ENCODE data around the gene SDHAF4. TPM values are rescaled to one million over a fixed set of nuclear protein-coding genes. Genes with fewer than 3 reads are reported as not detected.
A peak's percentile ranks its signal among the peaks of the same experiment; 100 is the strongest.
"Not testable (repeated sequence)": the region's sequence is repeated elsewhere in the genome, so short reads cannot be mapped to it uniquely, and the experiment has no call there.

The SDHAF4 gene
- total RNA-seq, 1 donor from 2014 or later = 11.8 TPM

DNA sequence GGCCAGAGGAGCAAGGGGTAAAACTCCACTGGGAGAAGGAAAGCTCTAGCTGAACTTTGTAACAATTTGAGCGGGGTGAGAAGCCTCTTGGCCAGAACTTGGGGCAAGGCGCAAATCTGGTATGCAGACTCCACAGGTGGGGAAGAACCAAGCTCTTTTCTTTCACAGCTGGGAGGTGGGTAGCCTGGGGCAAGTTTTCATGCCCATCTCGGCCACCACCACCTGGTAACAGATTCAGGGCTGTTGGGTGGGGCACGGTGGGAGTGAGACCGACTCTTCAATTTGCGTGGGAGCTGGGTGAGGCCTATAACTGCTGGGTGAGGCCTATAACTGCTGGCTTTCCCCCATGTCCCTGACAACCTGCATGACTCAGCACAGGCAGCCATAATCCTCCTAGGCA, 37.5 kb downstream of the SDHAF4 start:
- Mint-ChIP-seq H3K27me3 (ENCODE audit: insufficient read depth) (no peaks in the 10 kb centered on the region), H3K9me3 (peaks cover 9% of the 10 kb centered on the region), H3K4me1 (ENCODE audit: low read depth) (peaks cover 38% of the 10 kb centered on the region), H3K4me3 (no peak overlapping the region), H3K36me3 (ENCODE audit: low read depth) (peaks cover 12% of the 10 kb centered on the region), H3K27ac (no peak overlapping the region)
- DNase-seq (ENCODE audit: low spot score) = no peak
- intact Hi-C loops (cut with micrococcal nuclease) = no loop called here

DNA sequence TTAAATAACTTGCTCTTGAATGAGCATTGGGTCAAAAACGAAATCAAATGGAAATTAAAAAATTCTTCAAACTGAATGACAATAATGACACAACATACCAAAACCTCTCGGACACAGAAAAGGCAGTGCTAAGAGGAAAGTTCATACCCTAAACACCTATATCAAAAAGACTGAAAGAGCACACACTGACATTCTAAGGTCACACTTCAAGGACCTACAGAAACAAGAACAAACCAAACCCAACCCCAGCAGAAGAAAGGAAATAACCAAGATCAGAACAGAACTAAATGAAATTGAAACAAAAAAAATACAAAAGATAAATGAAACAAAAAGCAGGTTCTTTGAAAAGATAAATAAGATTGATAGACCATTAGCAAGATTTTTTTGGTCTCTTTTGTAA, 40.6 kb downstream of the SDHAF4 start:
- Mint-ChIP-seq H3K27ac (peak overlapping the region; percentile 75), H3K4me3 (peak overlapping the region; percentile 11), H3K4me1 (ENCODE audit: low read depth) (peaks cover 28% of the 10 kb centered on the region), H3K36me3 (ENCODE audit: low read depth) (peaks cover 12% of the 10 kb centered on the region)
- not testable (repeated sequence) for DNase-seq (ENCODE audit: low spot score); H3K27me3 Mint-ChIP-seq (ENCODE audit: insufficient read depth); H3K9me3 Mint-ChIP-seq
- intact Hi-C loops (cut with micrococcal nuclease) = loop anchor here (5.0 kb wide), 1 partner anchor 60 kb away; the partner anchor contains the start of gene SMAP1

DNA sequence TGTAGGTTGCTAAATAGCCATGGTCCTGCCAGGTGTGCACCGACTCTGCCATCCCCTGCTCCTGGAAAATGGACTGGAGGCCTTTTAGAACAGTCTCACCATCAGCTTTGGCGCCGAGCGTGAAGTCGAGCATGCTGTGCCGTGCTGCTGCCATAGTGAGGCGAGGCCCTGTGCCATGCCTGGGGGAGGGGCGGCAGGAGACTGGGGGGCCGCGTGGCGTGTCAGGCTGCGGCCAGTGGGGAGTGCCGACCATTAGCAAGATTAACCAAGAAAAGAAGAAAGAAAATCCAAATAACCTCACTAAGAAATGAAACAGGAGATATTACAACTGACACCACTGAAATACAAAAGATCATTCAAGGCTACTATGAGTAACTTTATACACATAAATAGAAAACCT, 42.5 kb downstream of the SDHAF4 start:
- Mint-ChIP-seq H3K36me3 (ENCODE audit: low read depth) (peaks cover 12% of the 10 kb centered on the region), H3K27me3 (ENCODE audit: insufficient read depth) (peaks cover 11% of the 10 kb centered on the region), H3K4me1 (ENCODE audit: low read depth) (peaks cover 28% of the 10 kb centered on the region)
- not testable (repeated sequence) for H3K4me3 Mint-ChIP-seq; H3K9me3 Mint-ChIP-seq; DNase-seq (ENCODE audit: low spot score); H3K27ac Mint-ChIP-seq
- intact Hi-C loops (cut with micrococcal nuclease) = loop anchor here (5.0 kb wide), 1 partner anchor 58 kb away; the partner anchor contains the start of gene SMAP1

DNA sequence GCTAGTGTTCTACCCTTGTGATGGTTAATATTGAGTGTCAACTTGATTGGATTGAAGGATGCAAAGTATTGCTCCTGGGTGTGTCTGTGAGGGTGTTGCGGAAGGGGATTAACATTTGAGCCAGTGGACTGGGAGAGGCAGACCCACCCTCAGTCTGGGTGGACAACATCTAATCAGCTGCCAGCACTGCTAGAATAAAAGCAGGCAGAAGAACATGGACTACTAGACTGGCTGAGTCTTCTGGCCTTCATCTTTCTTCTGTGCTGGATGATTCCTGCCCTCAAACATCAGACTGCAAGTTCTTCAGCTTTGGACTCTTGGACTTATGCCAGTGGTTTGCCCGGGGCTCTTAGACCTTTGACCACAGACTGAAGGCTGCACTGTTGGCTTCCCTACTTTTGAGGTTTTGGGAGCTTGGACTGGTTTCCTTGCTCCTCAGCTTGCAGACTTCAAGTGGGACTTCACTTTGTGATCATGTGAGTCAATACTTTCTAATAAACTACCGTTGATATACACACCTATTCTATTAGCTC, 50.1 kb downstream of the SDHAF4 start:
- intact Hi-C loops (cut with micrococcal nuclease) = no loop called here
- peaks cover 7% of the 10 kb centered on the region for H3K27me3 Mint-ChIP-seq (ENCODE audit: insufficient read depth)
- no peaks in the 10 kb centered on the region for H3K4me1 Mint-ChIP-seq (ENCODE audit: low read depth)
- peaks cover 2% of the 10 kb centered on the region for H3K36me3 Mint-ChIP-seq (ENCODE audit: low read depth)
- H3K4me3 Mint-ChIP-seq = no peak overlapping the region
- H3K9me3 Mint-ChIP-seq = no peaks in the 10 kb centered on the region
- no peak overlapping the region for H3K27ac Mint-ChIP-seq
- DNase-seq (ENCODE audit: low spot score) = no peak

DNA sequence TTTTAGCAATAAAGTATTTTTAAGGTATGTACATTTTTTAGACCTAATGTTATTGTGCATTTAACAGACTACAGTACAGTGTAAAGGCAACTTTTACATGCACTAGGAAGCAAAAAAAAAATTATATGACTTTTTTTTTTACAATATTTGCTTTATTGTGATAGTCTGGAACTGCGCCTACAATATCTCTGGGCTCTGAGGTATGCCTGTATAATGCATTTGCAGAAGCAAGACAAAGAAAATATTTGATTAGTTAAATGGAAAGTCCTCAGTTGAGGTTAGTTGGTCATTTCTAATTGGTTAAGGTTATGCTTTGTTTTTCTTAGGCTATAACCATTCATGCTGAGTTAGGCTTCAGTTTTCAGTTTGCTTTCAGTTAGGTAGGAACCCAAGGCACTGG, 54.0 kb downstream of the SDHAF4 start:
- H3K4me1 Mint-ChIP-seq (ENCODE audit: low read depth) = no peaks in the 10 kb centered on the region
- intact Hi-C loops (cut with micrococcal nuclease) = no loop called here
- H3K27me3 Mint-ChIP-seq (ENCODE audit: insufficient read depth) = peaks cover 11% of the 10 kb centered on the region
- no peak overlapping the region for H3K27ac Mint-ChIP-seq
- H3K36me3 Mint-ChIP-seq (ENCODE audit: low read depth) = peaks cover 2% of the 10 kb centered on the region
- no peak for DNase-seq (ENCODE audit: low spot score)
- no peaks in the 10 kb centered on the region for H3K9me3 Mint-ChIP-seq
- no peak overlapping the region for H3K4me3 Mint-ChIP-seq

DNA sequence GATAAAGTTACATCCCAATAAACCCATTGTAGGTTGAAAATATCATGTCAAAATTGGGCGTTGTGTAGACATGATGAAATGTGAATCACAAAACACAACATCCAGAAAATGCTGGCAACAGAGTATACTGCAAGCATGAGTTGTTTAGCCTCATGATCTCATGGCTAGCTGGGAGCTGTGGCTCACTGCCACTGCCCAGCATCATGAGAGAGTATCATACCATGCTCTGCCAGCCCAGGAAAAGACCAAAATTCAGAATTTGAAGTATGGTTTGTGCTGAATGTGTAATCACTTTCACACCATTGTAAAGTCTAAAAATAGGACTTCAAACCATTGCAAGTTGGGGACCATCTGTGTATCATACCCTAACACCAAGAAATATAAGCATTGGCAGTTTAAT, 55.7 kb downstream of the SDHAF4 start:
- H3K4me3 Mint-ChIP-seq = no peak overlapping the region
- no peak overlapping the region for H3K27ac Mint-ChIP-seq
- no peak for DNase-seq (ENCODE audit: low spot score)
- H3K36me3 Mint-ChIP-seq (ENCODE audit: low read depth) = no peaks in the 10 kb centered on the region
- no peaks in the 10 kb centered on the region for H3K9me3 Mint-ChIP-seq
- H3K4me1 Mint-ChIP-seq (ENCODE audit: low read depth) = no peaks in the 10 kb centered on the region
- intact Hi-C loops (cut with micrococcal nuclease) = no loop called here
- H3K27me3 Mint-ChIP-seq (ENCODE audit: insufficient read depth) = peaks cover 8% of the 10 kb centered on the region

DNA sequence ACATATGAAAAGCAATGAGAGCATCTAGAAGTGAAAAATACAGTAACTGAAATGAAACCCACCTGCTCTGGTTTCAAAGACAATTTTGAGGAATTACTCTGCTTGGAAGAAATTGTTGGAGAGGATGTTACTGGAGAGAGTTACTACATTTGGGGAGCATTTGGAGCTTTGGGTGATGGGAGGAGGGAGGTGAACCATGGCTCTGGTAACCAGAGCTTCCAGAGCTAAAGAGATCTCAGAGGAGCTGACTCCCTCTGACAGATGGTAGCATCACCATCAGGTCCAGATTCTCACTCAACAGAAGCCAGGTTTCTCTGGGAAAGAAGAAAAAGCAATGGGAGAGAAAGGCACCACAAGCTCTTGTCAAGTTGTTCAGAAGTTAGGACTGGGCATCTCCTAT, 58.7 kb downstream of the SDHAF4 start:
- peaks cover 15% of the 10 kb centered on the region for H3K27me3 Mint-ChIP-seq (ENCODE audit: insufficient read depth)
- H3K4me3 Mint-ChIP-seq = no peak overlapping the region
- H3K36me3 Mint-ChIP-seq (ENCODE audit: low read depth) = no peaks in the 10 kb centered on the region
- no peaks in the 10 kb centered on the region for H3K9me3 Mint-ChIP-seq
- H3K27ac Mint-ChIP-seq = no peak overlapping the region
- no peak for DNase-seq (ENCODE audit: low spot score)
- no peaks in the 10 kb centered on the region for H3K4me1 Mint-ChIP-seq (ENCODE audit: low read depth)
- intact Hi-C loops (cut with micrococcal nuclease) = no loop called here

DNA sequence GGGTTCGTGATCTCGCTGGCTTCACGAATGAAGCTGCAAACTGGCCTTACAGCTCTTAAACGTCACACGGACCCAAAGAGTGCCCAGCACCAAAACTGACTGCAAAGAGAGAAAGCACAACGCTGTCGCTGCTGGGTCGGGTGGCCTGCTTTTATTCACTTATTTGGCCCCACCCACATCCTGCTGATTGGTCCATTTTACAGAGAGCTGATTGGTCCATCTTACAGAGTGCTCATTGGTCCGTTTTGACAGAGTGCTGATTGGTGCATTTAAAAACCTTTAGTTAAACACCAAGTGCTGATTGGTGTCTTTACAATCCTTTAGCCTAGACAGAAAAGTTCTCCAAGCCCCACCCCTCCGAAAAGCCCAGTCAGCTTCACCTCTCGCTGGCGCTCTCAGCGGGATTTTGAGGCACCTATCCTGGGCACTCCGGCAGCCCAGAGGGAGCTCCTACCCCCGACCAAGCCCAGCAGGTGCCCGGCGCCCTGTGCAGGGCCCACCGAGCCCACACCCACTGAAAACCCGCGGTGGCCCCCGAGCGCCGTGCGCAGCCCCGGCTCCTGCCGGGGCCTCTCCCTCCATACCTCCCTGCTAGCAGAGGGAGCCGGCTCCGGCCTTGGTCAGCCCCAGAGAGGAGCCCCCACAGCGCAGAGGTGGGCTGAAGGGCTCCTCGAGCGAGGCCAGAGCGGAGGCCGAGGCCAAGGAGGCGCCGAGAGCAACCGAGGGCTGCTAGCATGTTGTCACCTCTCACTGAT, 60.9 kb downstream of the SDHAF4 start:
- Mint-ChIP-seq H3K9me3 (no peaks in the 10 kb centered on the region), H3K36me3 (ENCODE audit: low read depth) (no peaks in the 10 kb centered on the region), H3K27ac (no peak overlapping the region), H3K4me3 (no peak overlapping the region), H3K27me3 (ENCODE audit: insufficient read depth) (peaks cover 18% of the 10 kb centered on the region), H3K4me1 (ENCODE audit: low read depth) (no peaks in the 10 kb centered on the region)
- intact Hi-C loops (cut with micrococcal nuclease) = no loop called here
- no peak for DNase-seq (ENCODE audit: low spot score)

DNA sequence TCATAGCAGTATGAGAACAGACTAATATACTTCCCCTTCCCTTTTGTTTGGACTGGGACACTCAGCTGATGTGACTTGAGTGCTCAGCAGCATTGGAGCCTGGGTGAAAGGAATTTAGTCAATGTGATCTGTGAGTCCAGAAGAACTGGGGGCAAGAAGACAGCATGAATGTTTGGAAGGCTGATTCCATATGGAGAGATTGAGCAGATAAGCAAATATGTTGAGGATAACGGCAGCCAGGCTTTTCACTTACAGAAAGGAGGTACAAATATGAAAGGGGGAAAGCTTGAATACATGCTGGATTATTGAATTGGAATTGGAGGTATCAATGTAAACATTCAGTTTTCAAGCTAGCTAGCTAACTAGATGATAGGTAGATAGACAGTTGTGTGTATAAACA, 63.2 kb downstream of the SDHAF4 start:
- peaks cover 7% of the 10 kb centered on the region for H3K4me1 Mint-ChIP-seq (ENCODE audit: low read depth)
- DNase-seq (ENCODE audit: low spot score) = no peak
- H3K36me3 Mint-ChIP-seq (ENCODE audit: low read depth) = no peaks in the 10 kb centered on the region
- no peak overlapping the region for H3K27ac Mint-ChIP-seq
- intact Hi-C loops (cut with micrococcal nuclease) = no loop called here
- peaks cover 22% of the 10 kb centered on the region for H3K27me3 Mint-ChIP-seq (ENCODE audit: insufficient read depth)
- H3K4me3 Mint-ChIP-seq = no peak overlapping the region
- H3K9me3 Mint-ChIP-seq = no peaks in the 10 kb centered on the region

DNA sequence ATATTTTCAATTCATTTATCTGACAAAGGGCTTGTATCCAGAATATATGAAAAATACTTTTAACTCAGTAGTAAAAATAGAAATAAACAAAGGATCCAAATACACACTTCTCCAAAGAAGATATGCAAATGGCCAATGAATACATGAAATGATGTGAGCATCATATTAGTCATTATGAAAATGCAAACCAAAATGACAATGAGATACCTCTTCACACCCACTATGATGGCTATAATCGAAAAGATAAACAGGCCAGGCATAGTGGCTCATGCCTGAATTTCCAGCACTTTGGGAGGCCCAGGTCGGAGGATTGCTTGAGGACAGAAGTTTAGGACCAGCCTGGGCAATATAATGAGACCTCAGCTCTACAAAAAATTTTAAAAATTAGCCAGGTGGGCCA, 67.1 kb downstream of the SDHAF4 start:
- Mint-ChIP-seq H3K4me1 (ENCODE audit: low read depth) (peaks cover 7% of the 10 kb centered on the region), H3K36me3 (ENCODE audit: low read depth) (no peaks in the 10 kb centered on the region), H3K9me3 (no peaks in the 10 kb centered on the region), H3K27me3 (ENCODE audit: insufficient read depth) (peaks cover 20% of the 10 kb centered on the region), H3K4me3 (no peak overlapping the region), H3K27ac (no peak overlapping the region)
- DNase-seq (ENCODE audit: low spot score) = no peak
- intact Hi-C loops (cut with micrococcal nuclease) = no loop called here

DNA sequence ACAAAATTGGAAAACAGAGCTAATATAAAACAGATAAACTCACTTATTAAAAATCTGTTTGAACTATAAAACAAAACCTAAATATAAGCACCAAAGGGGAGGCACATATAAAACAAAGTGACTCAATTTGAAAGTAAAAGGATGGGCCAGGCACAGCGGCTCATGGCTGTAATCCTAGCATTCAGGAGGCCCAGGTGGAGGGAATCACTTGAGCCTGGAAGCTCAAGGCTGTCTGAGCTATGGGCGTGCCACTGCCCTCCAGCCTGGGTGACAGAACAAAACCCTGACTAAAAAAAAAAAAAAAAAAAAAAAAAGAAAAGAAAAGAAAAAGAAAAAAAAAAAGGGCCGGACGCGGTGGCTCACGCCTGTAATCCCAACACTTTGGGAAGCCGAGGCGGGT, 69.9 kb downstream of the SDHAF4 start:
- no peak overlapping the region for H3K4me3 Mint-ChIP-seq
- intact Hi-C loops (cut with micrococcal nuclease) = no loop called here
- H3K27me3 Mint-ChIP-seq (ENCODE audit: insufficient read depth) = peaks cover 8% of the 10 kb centered on the region
- peaks cover 7% of the 10 kb centered on the region for H3K4me1 Mint-ChIP-seq (ENCODE audit: low read depth)
- no peaks in the 10 kb centered on the region for H3K36me3 Mint-ChIP-seq (ENCODE audit: low read depth)
- no peak overlapping the region for H3K27ac Mint-ChIP-seq
- DNase-seq (ENCODE audit: low spot score) = no peak
- H3K9me3 Mint-ChIP-seq = no peaks in the 10 kb centered on the region

DNA sequence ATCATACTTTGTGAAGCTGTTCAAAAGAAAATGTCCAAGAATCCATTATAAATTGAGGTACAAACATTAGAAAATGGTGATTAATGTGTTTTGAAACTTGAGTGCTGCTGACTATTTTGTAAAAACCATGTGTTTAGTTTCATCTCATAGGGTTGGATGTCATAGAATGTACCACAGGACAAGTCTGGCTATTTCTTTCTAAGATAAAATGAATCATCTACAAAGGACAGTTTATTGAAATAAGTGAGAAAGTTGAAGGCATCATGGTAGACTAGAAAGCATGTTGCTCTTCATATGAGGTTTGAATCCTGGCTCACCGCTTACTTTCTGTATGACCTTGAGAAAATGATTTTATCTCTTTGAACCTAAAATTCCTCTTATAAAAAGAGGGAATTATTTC, 71.7 kb downstream of the SDHAF4 start:
- intact Hi-C loops (cut with micrococcal nuclease) = no loop called here
- Mint-ChIP-seq H3K27me3 (ENCODE audit: insufficient read depth) (peaks cover 4% of the 10 kb centered on the region), H3K4me3 (no peak overlapping the region), H3K9me3 (no peaks in the 10 kb centered on the region), H3K36me3 (ENCODE audit: low read depth) (no peaks in the 10 kb centered on the region), H3K27ac (no peak overlapping the region), H3K4me1 (ENCODE audit: low read depth) (peaks cover 5% of the 10 kb centered on the region)
- no peak for DNase-seq (ENCODE audit: low spot score)
